NCI-H2107 treated with DMSO at 0.1 percent for 48 hours (cell line): ENCODE data around the gene IGLL5.

Experiments used
- DNase-seq: peaks from one replicate; lab custom pipeline; 2025; ENCODE audit not compliant: unreplicated experiment; lab: John Stamatoyannopoulos, UW

IGLL5 gene

GRCh38 chr22:22926370-22927195 lies 39.0 kb downstream of the IGLL5 start:
- DNase-seq, result no peak

DNA sequence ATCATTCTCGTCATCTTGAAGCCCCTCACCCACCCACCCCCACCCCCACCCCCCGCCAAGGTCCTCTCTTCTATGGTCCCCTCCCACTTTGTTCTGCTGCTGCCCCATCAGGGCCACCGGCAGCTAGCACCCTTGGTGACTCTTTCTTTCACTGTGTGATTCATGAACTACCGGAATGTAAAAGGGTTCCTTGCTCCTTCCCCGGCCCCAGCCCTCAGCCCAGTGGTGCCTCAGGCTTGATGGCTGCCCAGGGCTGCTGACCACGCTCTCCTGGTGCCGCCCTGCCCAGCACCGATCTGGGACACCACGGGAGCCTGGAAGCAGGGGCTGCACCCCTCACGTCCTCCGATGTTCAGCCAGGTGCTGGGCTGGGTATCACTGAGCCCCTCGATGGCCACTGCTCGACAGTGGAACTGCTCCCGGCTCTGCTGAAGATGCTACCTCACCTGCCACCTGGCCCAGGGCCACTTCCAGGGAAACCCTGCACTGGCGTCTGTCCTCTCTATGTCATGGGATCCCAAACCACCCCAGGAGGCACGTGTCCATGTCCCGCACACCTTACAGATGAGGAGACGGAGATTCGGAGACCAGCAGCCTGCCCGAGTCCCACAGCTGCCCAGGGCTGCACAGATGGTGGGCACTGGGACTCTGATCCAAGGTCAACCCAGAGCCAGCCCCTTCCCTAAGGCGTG lies 39.7 kb downstream of the IGLL5 start:
- DNase-seq, result no peak

DNA sequence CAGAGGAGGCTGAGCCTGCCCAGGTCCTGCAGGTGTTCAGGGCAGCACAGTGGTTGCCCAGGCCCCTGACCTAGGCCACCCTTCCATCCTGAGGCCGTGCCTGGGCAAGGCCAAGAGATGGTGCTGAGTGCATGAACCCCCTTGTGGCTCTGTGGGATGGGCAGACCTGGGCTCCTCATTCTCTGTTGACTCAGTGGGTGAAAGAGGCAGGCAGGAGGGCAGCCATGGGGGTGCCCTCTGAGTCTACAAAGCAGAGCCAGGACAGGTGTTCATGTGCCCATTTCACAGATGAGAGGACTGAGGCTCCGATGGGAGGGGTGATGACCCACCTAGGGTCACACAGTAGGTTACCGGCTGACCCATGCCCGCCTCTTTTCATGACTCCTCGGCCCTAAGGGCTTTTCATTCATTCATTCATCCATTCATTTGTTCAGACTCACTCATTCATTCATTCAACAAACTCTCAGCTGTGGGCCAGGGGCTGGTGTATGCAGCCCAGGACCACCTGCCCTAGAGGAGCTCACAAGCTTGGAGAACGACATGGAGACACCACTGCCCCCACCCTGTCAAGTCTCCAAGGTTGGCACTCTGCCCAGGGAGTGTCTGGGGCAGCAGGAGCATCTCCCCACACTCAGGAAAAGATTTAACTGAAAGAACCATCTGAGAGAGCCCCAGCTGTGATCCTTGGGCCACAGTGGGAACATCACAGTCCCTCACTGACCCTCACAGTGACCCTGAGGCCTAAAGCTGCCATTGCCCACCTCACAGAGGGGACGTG lies 40.5 kb downstream of the IGLL5 start:
- no peak for DNase-seq

DNA sequence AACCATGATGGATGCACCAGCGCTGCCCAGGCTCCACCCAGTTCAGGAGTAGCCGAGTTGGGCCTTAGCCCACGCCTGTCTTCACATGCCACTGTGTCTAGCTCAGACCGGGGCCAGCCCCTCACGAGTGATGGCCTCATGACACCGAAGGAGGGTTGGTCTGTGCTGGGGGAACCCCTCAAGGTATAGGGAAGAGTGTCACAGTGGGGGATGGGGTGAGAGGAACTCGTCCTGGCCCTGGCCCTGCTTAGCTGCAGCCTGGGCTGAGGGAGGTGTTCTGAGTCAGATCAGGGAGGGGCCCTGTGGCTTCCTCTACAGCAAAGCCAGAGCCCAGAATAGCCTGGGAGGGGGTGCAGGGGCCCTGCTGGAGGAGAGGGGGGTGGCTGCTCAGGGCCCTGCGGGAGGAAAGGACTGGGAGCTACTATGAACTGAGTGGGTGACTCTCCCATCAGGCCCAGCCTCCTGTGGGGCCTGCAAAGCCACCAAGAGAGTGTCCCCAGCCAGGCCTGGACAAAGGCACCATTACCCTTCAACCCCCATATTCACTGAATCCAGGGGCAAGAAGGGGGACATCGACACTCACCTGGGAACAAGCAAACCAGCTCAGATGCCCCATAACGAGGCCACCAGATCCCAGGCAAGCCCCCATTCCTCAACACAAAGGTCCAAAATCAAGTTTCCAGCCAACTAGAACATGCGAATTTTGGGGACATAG lies 41.2 kb downstream of the IGLL5 start:
- no peak for DNase-seq

GRCh38 chr22:22929381-22930221 lies 42.0 kb downstream of the IGLL5 start:
- DNase-seq, result no peak

- no peak for DNase-seq
Measured at GRCh38 chr22:22930222-22930497, 42.5 kb downstream of the IGLL5 start.

DNA sequence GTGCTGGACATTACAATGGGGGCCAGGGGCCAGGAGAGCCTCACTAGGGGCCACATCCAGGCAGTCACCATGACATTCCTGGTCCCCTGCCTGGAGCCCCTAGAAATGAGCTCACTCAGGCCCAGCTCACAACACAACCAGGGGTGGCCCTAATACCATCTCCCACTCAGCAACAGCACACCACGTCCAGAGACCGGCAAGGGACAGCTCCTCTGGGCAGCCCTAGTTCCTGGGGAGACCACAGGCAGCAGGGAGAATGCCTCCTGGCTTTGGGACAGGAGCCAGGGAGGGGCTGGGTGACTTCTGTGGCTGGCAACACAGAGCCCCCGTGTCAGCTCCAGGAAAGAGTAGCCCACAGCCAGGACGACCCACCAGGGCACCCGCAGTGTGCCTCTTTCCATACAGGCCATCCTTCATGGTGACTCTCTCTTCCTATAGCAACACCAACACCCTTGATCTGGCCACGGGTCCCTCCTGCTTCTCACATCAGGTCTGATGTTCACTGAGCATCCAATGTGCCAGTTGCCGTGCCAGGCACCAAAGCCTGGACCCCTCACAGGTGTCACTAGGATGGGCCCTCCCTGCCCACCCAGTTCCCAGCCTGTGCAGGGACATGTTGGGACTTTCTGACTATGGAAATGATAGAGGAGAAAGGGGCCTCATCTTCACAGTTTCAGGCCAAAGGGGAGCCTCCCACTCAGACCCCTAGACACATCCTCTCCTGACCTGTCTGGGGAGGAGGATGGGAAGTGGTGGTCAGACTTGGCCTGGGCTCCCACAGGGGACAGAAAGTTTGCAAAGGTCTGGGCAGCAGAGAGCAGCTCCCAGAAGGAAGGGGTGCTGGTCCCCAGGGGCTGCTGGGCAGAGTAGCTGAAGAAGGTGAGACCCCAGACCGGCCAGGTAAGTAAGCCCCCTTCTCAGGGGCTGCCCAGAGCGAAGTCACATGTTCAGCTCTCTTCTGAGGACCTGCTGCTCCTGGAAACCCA lies 43.2 kb downstream of the IGLL5 start:
- no peak for DNase-seq

GRCh38 chr22:22931557-22932270 lies 44.1 kb downstream of the IGLL5 start:
- no peak for DNase-seq

DNA sequence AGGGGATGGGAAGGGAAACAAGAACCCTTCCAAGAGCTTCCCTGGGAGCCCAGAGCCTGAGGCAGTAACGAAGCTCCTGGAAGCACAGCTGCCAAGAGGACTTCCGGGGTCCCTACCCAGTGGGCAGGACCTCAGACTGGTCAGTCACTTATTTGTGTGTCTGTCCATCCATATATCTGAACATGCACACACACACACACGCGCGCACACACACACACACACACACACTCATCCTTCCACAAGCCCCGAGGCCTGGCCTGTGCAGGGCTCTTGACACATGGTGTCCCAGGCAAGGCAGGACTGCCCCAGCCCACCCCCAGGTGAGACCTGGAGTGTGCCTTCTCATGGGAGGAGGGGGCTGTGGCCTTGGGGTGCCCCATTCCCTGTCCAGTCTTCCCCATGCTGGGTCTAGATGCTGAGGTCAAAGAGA lies 44.9 kb downstream of the IGLL5 start:
- no peak for DNase-seq

GRCh38 chr22:22933100-22933806 lies 45.6 kb downstream of the IGLL5 start:
- no peak for DNase-seq

DNA sequence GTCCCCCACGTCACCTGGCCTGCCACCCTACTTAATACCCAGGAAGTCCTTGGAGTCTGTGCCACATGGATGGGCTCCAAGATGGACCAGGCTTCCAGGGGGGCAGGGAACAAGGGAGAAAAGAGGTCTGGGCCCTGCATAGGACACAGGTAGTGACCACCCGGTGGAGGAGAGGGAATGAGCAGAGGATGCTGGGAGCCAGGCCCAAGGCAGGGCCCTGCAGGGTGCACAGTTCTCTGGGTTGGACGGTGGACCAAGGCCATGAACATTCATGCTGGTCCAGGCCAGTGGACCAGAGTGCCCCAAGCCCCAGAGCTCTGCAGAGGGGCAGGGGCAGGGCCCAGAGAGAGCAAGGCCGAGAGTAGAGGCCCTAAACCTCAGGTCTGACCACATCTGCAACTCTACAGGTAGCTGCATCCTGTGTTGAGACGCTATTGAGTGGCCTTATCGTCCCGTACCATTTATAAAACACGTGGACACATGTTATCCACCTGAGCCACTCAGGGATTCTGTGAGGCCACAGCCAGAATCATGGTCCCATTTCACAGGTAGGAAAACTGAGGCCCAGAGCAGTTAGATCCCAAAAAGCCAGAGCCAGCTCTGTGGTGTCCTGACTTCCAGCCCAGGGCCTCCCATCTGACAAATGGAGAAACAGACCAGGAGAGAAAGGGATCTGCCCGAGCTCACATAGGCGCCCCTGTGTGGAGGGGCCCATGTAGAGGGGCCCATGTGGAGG lies 46.4 kb downstream of the IGLL5 start:
- DNase-seq, result no peak

DNA sequence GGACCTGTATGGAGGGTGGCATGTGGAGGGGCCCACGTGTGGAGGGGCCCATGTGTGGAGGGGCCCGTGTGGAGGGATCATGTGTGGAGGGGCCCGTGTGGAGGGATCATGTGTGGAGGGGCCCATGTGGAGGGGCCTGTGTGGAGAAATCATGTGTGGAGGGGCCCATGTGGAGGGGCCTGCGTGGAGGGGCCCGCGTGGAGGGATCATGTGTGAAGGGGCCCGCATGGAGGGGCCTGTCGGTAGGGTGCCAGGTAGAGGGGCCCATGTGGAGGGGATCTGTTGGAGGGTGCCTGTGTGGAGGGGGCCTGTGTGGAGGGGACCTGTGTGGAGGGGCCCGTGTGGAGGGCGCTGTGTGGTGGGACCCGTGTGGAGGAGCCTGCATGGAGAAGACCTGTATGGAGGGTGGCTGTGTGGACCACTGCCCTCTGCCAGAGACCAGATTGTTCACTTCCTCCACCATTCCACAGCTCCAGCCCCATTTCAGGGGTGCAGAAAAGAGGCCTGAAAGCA lies 47.0 kb downstream of the IGLL5 start:
- DNase-seq, result no peak

GRCh38 chr22:22935056-22935545 lies 47.5 kb downstream of the IGLL5 start:
- no peak for DNase-seq

GRCh38 chr22:22935546-22936157 lies 48.0 kb downstream of the IGLL5 start:
- DNase-seq, result no peak

- no peak for DNase-seq
Measured at GRCh38 chr22:22936180-22936914, 48.7 kb downstream of the IGLL5 start.
